HG03565 (cell line): ENCODE results near the gene AQP1.

Experiments
- ATAC-seq: cut with Tn5 transposase; IDR thresholded peaks from one replicate; pipeline ENCODE4 v1.9.1; 2021; ENCODE audit warnings: mild to moderate bottlenecking, moderate library complexity; ENCODE audit not compliant: unreplicated experiment

AQP1 gene

DNA sequence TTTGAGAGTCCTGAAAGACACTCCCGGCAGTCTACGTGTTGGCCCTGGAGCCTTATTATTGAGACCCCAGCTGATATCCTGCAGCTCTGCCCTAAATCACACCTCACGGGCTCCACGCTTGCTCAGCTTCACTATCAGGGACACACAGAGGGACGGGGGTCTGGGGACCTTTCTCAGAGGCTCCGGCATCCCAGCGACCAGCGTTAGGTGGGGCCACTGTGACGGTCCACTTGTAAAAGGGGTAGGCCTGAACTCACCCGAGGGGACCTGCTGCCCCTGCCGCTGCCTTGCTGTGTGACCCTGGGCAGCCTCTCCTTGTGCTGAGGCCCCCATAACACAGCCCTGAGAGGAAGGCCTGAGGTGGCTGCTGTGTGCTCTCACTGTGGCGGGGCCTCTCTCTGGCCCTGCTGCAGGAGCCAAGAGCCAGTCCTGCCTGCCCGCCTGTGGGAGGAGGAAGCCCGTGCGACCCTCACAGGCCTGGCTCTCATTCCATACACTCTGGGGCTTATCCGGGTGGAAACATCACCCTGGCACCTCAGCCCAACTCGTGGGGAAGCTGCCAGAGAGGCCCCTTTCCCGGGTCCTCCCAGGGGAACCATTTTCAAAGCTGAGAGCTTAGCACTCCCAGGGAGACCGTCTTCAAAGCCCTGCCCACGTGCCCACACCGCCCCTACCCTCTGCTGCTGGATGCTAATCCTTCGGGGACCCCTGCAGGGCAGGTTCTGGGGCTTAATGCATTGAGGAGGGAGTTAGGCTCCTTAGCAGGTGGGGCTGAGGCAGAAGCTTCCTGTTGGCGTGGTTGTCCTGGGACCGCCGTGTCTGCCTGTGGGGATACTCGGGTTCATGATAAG, 21.7 kb downstream of the AQP1 start:
- no peak for ATAC-seq

DNA sequence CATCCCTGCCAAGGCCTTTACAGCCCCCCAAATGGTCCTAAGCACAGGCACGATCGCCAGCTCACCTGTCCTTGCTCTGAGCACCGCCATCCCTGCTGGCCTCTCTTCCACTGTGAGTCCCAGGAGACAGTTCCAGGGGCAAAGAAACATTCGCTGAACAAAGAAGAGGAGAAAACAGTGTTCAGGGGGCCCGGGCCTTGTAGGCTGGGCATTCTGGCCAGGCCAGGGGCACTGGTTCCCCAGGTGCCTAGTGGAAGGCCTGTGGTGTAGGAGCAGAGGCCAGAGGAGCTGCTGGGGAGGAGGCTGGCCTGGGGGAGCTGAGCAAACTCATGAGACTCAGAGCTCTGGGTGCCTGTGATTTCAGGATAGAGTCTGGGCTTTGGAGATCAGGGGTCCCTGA, 22.6 kb downstream of the AQP1 start:
- ATAC-seq, result no peak

DNA sequence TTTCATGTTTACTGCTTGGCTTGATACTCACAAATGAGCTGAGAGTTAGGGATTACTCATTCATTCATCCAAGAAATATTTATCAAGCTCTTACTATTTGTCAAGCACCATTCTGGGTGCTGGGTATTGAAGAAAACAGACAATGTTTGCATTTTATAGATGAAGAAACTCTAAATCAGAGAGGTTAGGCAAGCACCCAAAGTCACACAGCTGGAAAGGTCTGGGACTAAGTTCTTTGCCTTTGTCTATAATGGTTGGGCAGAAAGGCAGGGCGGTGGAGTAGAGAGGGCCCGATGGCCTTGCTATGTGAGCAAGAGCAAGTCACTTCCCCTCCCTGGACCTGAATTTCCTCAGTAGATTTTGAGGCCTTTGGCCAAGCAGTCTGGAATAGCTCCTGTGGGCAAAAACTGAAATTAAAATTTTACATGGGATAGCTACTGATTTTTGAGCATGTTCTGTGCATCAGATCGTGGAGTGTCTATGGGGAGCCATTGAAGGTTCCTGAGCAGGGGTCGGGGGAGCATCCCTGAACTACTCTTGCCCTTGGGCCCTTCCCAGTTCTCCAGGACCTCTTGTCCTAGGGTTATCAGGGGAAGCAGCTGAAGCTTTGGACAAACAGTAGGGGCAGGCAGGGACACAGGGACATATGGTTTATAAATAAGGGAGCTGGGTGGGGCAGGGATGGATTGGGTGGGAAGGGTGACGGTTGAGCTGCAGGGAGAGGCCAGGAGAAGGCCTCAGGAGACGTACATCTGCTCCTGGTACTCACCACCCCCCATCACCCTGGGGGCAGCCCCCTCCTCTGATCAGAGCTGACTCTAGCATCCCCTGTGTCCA, 23.3 kb downstream of the AQP1 start:
- ATAC-seq, result no peak

DNA sequence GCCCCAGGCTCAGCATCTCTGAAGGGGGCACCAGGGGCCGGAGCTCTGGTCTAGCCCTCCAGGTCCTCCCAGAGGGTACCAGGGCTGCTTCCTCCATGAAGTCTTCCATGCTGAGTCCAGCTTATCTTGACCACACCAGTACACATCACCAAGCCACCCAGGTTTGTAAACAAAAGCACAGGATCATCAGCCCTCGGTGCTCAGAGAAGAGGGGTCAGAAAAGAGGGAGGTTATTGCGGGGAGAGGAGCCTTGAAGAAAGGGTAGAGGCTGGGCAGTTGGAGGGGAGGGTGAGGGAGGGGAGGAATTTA, 23.9 kb downstream of the AQP1 start:
- no peak for ATAC-seq

DNA sequence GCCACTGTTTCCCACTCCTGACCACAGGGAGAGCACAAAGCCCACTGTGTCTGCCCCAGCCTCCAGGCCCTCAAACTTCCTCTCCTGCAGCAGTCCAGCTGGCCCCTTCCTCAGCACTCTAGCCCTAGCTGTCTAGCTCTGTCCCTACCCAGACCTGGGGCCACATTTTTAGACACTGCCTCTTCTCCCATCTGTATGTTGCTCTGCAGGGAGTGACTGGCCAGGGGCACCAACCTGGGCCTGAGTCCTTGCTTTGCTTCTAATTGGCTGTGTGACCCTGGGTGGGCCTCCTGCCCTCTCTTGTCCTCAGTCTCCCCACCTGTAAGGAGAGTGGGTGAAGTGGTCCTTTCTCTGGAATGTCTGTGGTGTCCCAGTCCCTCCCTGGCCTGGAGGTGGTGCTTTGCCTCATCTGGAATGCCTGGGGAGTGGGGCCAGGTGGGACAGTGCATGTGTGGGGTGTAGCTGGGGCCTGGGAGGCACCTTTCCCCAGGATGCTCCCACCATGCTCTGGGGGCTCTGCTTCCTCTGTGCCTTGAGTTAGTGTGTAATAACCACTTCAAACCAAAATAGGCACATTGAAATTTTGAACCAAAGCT, 25.1 kb downstream of the AQP1 start:
- no peak for ATAC-seq

DNA sequence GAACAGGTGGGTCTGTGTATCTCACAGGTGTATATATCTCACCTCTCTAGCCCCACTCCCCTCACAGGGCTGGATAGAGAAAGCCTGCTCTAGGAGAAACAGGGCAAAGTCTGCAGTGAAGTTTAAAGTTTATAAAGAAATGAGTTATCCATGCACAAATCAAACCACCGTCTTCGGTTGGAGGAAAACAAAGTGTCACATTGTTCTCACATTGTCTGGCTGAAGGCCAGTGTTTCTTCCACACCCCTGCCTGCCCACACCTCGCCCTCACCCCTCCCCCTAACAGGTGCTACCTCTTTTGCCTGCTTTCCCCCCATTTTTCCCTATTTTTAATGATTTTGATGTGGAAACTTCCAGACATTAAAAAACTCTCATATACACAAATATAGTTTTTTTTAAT, 25.8 kb downstream of the AQP1 start:
- ATAC-seq, result no peak

DNA sequence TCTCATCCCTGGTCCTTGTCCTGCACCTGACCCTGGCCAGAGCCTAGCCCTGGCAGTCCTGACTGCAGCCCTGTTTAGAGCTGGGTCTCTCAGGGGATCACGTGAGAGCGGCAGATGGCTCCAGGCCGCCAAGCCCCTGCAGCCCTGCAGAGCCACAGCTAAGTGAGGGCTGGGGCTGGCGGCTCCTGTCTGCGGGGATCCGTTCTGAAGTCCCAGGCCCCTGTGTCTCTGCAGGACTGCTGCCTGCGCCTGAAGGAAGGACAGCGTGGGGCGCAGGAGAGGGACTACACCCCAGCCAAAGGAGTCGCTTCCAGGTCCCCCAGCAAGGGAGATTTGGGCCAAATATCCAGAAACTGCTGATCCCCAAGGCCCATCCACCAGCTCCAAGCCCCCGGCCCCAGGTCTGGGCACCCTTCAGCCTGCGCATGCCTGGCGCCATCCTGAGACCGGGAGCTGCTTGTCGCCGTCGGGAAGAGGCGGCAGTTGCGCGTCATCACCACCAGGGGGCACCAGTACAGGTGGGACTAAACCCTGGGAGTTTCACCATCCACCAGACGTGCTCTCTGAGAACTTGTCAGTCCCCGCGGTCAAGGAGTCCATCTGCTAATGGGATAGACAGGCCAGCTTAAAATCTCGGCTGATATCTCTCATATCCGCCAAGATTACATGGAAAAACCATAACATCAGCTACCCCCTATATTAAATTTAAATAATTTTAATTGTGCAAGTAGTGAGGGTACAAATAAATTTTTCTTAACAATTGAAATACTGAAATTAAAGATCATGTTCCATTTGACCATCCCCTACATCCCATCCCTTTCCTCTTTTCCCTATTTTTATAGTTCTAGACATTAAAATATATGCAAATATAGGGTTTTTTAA, 27.0 kb downstream of the AQP1 start:
- peak; percentile 72 for ATAC-seq

DNA sequence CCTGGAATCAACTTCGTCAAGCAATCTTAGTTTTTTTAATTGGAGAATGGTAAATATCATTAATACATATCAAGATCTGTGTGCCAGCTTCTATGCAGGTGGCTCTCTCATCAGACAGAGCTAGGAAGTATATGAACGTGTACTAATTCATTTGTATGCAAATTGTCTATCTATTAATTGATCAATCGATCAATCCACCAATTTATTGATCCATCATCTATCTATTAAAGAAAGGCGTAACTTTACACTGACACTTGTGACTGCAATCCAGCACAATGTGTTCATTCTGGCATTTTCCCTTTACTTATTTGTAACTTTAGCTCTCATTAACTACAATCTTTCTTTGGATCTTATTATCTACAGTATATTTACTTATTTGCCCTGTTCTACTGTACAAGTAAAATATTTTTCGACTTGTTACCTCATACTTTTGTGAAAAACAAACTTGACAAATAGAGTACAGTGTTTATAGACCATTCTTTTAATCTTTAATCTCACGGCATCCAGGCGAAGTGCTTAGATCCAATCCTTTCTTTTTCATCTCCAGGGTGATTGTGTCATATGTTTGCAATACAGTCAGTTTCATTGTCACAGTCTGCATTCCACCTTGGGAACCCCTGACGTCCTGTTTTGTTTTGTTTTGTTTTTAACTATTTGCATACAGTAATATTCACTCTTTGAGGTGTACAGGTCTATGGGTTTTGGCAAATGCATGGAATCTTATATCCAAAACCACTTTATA, 30.1 kb downstream of the AQP1 start:
- no peak for ATAC-seq

DNA sequence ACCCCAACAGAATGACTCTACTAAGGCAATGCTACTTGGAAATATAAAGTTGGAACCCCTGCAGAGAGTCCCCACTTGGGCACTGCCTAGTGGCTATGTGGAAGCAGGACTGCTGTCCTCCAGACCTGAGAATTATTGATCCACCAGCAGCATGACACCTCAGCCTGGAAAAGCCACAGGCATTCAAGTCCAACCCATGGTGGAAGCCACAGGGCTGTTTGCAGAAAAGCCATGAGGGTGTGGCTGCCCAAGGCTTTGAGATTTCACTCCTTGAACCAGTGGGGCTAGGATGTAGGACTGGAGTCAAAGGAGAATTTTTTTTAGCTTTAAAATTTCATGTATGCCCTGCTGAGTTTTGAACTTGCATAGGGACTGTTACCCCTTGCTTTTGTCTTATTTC, 38.5 kb downstream of the AQP1 start:
- no peak for ATAC-seq

DNA sequence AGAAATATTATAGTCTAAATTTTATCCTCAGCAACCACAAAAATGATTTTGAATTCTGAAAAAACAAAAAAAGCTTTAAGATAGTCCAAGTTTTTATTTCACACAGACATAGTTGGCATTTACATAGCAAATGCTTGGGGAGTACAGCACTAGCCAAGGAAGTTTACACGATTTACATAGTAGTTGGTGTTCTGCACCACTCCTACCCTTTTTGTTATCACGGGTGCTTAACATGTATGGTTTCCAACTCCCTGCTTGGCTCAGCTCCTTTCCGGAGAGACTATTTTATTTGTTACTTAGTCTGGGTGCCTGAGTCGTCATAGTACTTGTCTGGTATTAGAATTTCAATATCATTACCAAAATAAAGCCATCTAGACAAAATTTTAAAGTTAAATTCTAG, 43.3 kb downstream of the AQP1 start:
- ATAC-seq, result no peak

DNA sequence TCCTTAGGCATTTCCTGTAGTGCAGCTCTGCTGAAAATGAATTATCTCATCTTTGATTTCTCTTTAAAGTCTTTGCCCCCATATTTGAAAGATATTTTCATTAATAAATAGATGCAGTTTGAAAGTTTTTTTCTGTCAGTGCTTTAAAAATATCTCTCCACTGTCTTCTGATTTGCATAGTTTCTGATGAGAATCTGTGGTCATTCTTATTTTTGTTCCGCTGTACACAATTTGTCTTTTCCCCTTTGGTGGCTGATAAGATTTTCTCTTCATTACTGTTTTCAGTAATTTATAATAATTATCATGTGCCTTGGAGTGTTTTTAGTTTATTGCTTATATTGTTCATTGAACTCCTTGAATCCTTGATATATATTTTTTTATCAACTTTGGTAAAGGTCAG, 45.1 kb downstream of the AQP1 start:
- ATAC-seq, result no peak

DNA sequence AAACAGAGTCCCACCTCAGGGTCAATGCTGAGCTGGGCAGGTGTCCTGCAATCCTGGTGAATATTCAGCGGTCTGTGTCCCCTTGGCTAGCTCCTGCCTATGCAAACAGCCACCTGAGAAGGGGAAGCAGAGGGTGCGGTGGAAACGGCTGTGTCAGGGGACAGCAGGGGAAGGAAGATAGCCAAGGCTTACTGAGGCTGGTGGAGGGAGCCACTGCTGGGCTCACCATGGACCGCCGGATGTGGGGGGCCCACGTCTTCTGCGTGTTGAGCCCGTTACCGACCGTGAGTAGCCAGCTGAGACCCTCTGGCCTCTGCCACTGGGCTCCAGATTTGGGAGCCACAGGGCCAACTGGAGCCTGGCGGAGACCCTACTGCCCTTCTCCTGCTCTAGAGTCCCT, 52.2 kb downstream of the AQP1 start, which contains the start of gene GHRHR:
Gene GHRHR (plus strand): TSS at position 112 of the 400 bp plus-strand sequence. CDS start 116 bp downstream, at position 228.
- no peak for ATAC-seq

DNA sequence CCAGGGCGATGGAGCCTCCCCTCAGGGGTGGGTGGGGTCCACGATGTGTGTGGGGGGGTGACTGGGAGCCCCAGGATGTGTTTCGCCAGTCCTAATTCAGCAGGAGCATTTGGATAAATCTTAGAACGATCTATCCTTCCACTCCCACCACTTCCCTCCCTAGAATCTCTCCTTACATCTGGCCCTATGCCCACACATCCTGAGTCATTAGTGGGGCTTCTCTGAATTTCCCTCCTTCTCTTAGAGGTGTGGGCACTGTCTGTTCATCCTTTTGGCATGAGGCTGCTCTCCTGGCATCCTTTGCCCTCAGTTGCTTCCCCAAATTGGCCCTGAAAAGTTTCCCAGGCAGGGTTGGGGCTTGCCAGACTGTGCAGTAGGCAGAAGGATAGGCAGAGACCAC, 53.7 kb downstream of the AQP1 start:
- no peak for ATAC-seq

DNA sequence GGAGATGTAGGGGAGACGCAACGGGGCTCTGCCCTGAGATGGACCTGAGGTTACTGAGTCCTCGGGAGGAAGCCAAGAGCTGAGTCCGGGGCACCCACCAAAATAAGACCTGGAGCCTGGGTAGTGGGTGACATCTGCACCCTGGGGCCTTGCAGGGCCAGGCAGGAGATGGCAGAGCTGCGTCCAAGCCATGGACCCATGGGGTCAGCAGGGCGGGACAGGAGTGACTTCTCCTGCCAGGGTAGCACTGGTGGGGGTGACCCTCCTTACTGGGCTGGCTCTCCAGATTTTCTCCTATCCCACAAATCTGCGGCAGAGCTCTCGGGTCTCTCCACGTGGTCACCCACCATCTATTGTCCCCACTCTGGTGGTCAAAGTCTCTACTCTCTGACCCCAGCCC, 54.2 kb downstream of the AQP1 start:
- ATAC-seq, result no peak

DNA sequence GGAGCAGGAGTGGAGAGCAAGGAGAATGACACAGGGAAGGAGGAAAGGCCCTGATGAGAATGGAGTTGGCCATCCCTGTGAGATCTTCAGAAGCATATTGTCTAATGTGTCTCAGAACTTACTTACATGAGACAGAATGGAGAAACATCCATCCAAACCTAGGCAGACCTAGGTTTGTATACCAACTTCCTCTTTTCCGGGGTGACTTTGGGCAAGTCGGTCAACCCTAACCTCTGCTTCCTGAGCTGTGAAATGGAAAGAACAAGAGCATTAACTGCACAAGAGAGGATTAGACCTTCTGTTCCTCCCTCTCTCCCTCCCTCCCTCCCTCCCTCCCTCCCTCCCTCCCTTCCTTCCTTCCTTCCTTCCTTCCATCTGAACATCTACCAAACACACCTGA, 56.6 kb downstream of the AQP1 start:
- no peak for ATAC-seq

DNA sequence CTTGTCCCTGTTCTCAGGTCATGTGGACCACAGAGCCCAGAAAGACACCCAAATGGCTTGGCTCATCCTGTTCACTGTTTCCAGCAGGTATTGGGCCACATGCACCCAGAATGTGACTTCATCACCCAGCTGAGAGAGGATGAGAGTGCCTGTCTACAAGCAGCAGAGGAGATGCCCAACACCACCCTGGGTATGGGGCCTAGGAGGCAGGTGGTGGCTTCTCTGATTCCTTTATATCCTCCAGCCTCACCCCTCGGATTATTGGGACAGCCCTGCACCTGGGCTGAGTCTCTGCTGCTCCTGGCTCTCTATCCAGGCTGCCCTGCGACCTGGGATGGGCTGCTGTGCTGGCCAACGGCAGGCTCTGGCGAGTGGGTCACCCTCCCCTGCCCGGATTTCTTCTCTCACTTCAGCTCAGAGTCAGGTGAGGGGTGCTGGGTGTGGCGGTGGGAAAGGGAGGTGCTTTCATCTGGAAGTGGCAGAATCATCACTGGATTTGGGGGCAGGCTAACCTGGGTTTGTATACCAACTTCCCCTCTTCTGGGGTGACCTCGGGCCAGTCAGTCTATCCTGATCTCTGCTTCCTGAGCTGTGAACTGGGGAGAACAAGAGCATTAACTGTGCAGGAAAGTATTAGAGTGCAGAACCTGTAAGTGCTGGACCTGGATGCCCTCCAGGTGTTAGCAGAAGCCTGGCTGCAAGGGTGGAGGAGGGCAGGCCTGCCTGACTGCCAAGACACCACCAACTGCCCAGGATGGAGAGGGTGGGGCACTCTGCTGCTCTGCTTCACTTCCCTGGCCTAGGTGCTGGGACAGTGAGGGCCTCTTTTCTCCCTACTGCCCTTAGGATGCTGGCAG, 57.3 kb downstream of the AQP1 start:
- no peak for ATAC-seq

DNA sequence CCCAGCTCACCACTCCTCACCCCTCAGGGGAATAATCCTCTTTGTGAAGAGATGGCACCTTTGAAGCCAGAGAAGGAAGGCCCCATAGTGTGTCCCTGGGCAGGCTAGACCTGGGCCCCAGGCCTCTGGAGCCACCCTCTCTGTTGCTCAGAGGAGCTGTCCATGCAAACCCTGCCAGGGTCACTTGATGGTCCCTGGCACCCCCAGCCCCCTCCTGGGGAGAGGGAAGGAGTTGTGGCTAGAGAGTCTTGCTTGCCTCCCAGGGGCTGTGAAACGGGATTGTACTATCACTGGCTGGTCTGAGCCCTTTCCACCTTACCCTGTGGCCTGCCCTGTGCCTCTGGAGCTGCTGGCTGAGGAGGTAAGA, 57.9 kb downstream of the AQP1 start:
- ATAC-seq, result no peak

DNA sequence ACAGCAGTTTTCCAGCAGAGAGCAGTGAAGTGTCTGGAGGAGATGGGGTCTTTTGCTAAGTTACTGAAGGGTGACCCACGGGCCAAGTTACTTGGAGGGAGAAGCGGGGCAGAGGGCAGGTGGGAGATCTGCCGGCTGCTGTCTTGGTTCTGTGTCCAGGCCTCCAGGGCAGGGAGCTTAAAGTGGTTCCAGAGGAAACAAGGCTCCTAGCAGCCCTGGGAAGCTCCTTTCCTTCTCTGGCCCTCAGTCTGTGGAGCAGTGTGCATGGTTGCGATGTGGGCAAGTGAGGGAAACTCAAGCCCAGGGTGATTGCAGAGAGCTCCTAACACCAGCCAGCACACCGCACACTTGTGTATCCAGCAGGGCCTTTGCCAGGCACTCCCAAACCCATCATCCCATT, 58.4 kb downstream of the AQP1 start:
- ATAC-seq, result no peak

DNA sequence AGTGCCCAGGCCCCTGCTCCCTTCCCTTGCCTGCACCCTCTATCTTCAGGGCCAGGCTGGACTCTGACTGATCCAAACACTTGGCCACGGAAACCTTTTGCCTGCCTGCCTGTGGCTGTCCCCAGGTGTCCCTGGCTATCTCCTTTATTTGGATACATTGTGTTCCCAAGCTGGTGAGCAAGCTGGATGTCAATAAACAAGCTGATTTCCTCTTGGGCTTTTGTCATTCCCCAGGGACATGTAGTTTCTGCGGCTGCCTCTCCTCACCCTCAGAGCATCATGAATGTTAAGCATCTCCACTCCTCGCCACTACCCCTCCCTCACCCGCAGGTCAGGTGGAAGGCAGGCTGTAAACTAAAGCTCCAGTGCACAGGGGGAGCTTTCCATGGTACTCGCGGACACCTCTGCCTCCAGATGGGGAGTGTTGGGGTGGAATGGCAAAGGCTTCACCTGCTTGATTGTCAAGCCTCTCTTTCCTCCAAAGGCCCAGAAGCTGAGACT, 59.0 kb downstream of the AQP1 start:
- ATAC-seq, result no peak
